Endothelial cell of umbilical vein (primary cell): Measurements from ENCODE around the gene PEAR1. TPM values are rescaled to one million over a fixed set of nuclear protein-coding genes. Genes with fewer than 3 reads are reported as not detected.

Experiments used
- BruUV-seq: library from RNA; stranded (reverse); fragments of 400-500 nt; replicated peaks from 2 replicates; lab custom pipeline; 2021; lab: Mats Ljungman, UMichigan
- CTCF ChIA-PET: fragments of 300-600, 350-600 bp; sonication (Branson Sonifier 250); formaldehyde crosslinking; loops from one replicate; lab custom pipeline; 2021; ENCODE audit warnings: antibody characterized with exemption, inconsistent platforms; lab: Charles Lee
- POLR2A ChIA-PET: fragments of 300-600, 350-600 bp; sonication (Branson Sonifier 250); formaldehyde crosslinking; loops from one replicate; lab custom pipeline; 2021; ENCODE audit warnings: antibody characterized with exemption, inconsistent platforms; lab: Charles Lee
- DNase-seq: peaks from one replicate; pipeline ENCODE4 v3.0.0-alpha.2; 2011; ENCODE audit warnings: low read depth, low spot score
- FAIRE-seq: peaks from 2 replicates; lab custom pipeline; 2011; peaks lifted over from hg19 to GRCh38; lab: Jason Lieb, UNC
- H2AFZ ChIP-seq: 2 replicates; pipeline ENCODE4 v1.6.0; 2012; ENCODE audit warnings: low read depth, low read length, control low read depth, inconsistent platforms
- H3K27ac ChIP-seq: 2 replicates; pipeline ENCODE4 v1.5.1; 2011; ENCODE audit warnings: low read depth, mild to moderate bottlenecking, control low read depth, low read length, moderate library complexity; ENCODE audit not compliant: insufficient read depth
- H3K27me3 ChIP-seq, 2 experiments: 2 replicates each; pipeline versions ENCODE4 v1.6.0 to v1.6.1; 2011; ENCODE audit warnings: low read length in 2 of 2, mixed read lengths in 1 of 2; ENCODE audit not compliant: control insufficient read depth in 2 of 2, insufficient read depth in 2 of 2
- H3K36me3 ChIP-seq, 2 experiments: 2 replicates in 1 of 2; 3 replicates in 1 of 2; pipeline ENCODE4 v1.5.1; 2011; ENCODE audit warnings: low read length in 2 of 2, mild to moderate bottlenecking in 1 of 2, moderate library complexity in 1 of 2; ENCODE audit not compliant: control insufficient read depth in 2 of 2, insufficient read depth in 2 of 2; ENCODE audit errors: extremely low read depth in 1 of 2
- H3K4me1 ChIP-seq: 3 replicates; pipeline ENCODE4 v1.5.1; 2011; ENCODE audit warnings: mild to moderate bottlenecking, low read length; ENCODE audit not compliant: control insufficient read depth, insufficient read depth; ENCODE audit errors: extremely low read depth
- H3K4me2 ChIP-seq: 2 replicates; pipeline ENCODE4 v1.6.1; 2011; ENCODE audit warnings: low read length, control low read depth, mixed read lengths; ENCODE audit not compliant: insufficient read depth
- H3K4me3 ChIP-seq, 3 experiments: fragments of 200-600 bp in 1 of 3; sonication (generic), shearing (Covaris generic) in 1 of 3; replicated peaks in 1 of 3; 2 replicates each; pipeline ENCODE4 v1.5.1; 2011 to 2016; ENCODE audit warnings: control low read depth in 3 of 3, low read length in 3 of 3, mild to moderate bottlenecking in 2 of 3, inconsistent platforms in 1 of 3, low read depth in 1 of 3, moderate library complexity in 1 of 3; ENCODE audit not compliant: insufficient read depth in 1 of 3
- H3K79me2 ChIP-seq: 2 replicates; pipeline ENCODE4 v1.6.0; 2012; ENCODE audit warnings: low read length, inconsistent platforms; ENCODE audit not compliant: control insufficient read depth, insufficient read depth
- H3K9ac ChIP-seq: replicated peaks from 2 replicates; pipeline ENCODE3; 2011; ENCODE audit warnings: low read length, control low read depth; ENCODE audit not compliant: insufficient read depth; ENCODE audit errors: extremely low read depth
- H3K9me1 ChIP-seq: replicated peaks from 3 replicates; pipeline ENCODE4 v1.6.0; 2011; ENCODE audit warnings: mild to moderate bottlenecking, low read length; ENCODE audit not compliant: control insufficient read depth, insufficient read depth; ENCODE audit errors: extremely low read depth
- H3K9me3 ChIP-seq: replicated peaks from 2 replicates; pipeline ENCODE4 v1.5.1; 2012; ENCODE audit warnings: low read length, inconsistent platforms; ENCODE audit not compliant: control insufficient read depth, insufficient read depth
- H4K20me1 ChIP-seq: replicated peaks from 2 replicates; pipeline ENCODE3; 2011; ENCODE audit warnings: mild to moderate bottlenecking, low read length; ENCODE audit not compliant: control insufficient read depth, insufficient read depth; ENCODE audit errors: extremely low read depth
- CTCF ChIP-seq, 2 donors: IDR thresholded peaks; 1 replicate in 1 of 2; 2 replicates in 1 of 2; pipeline ENCODE4 v1.5.1; 2011; ENCODE audit warnings: low read length in 2 of 2, mild to moderate bottlenecking in 2 of 2, moderate library complexity in 2 of 2, control low read depth in 1 of 2, inconsistent platforms in 1 of 2, low read depth in 1 of 2; ENCODE audit not compliant: insufficient read depth in 1 of 2; ENCODE audit errors: extremely low read depth in 1 of 2
- EZH2 ChIP-seq: IDR thresholded peaks from 2 replicates; pipeline ENCODE4 v1.6.1; 2012; ENCODE audit warnings: borderline replicate concordance, low read depth, mild to moderate bottlenecking, moderate library complexity, low read length, inconsistent platforms; ENCODE audit not compliant: severe bottlenecking
- FOS ChIP-seq: IDR thresholded peaks from 2 replicates; pipeline ENCODE4 v1.6.1; 2011; ENCODE audit warnings: mild to moderate bottlenecking, low read length, moderate library complexity, borderline replicate concordance; ENCODE audit not compliant: insufficient read depth
- GATA2 ChIP-seq: IDR thresholded peaks from 2 replicates; pipeline ENCODE4 v1.7.0; 2011; ENCODE audit warnings: low read depth, mild to moderate bottlenecking, moderate library complexity, mixed read lengths, low read length; ENCODE audit not compliant: insufficient read length, insufficient read depth
- JUN ChIP-seq: IDR thresholded peaks from 2 replicates; pipeline ENCODE4 v1.6.1; 2011; ENCODE audit warnings: borderline replicate concordance, low read depth; ENCODE audit not compliant: insufficient read length, insufficient read depth
- MAX ChIP-seq: IDR thresholded peaks from 2 replicates; pipeline ENCODE4 v1.6.1; 2011; ENCODE audit not compliant: insufficient read depth, insufficient read length
- MYC ChIP-seq: IDR thresholded peaks from one replicate; pipeline ENCODE4 v1.6.1; 2011; ENCODE audit warnings: mild to moderate bottlenecking, low read depth, low read length
- POLR2A ChIP-seq: IDR thresholded peaks from 2 replicates; pipeline ENCODE4 v1.6.1; 2012; ENCODE audit warnings: low read depth, mild to moderate bottlenecking, control low read depth, low read length
- POLR2AphosphoS5 ChIP-seq: IDR thresholded peaks from 2 replicates; pipeline ENCODE4 v1.6.1; 2012; ENCODE audit warnings: low read depth, mild to moderate bottlenecking, control low read depth, low read length, moderate library complexity; ENCODE audit not compliant: insufficient read depth
- dilution Hi-C: fragments of 300-500 bp; cut with MboI; formaldehyde crosslinking; loops from one replicate; pipeline ENCODE4 v1.15.0; 2019; ENCODE audit warnings: low sequenced_read_pairs; ENCODE audit not compliant: extremely low pct_ligation_motif_present
- intact Hi-C: fragments of 100-400 bp; cut with micrococcal nuclease; formaldehyde crosslinking; loops from one replicate; pipeline ENCODE4 v1.10.0; 2022
- polyA plus RNA-seq, 4 experiments: library from polyadenylated mRNA; depleted of rRNA in 3 of 4; stranded (reverse) in 3 of 4; unstranded in 1 of 4; fragments of >200 nt; gene quantifications; 2 replicates each; pipeline versions ENCODE4 v1.2.1 to v1.2.3, GENCODE V29; 2011 to 2012; ENCODE audit warnings: missing spikeins in 1 of 4
- total RNA-seq: library from RNA; stranded (reverse); gene quantifications from 2 replicates; pipeline ENCODE4 v1.2.3, GENCODE V29; 2021

The PEAR1 gene
- total and polyA plus RNA-seq, 2 donors (not counting 3 experiments of a cell fraction or from before 2014, with no cell fraction given), result 90.7 to 106 TPM

- H3K4me3 ChIP-seq, result peak overlapping the region in 2 of 3 experiments; percentile 4 to 34
- no peaks in the 10 kb centered on the region for H3K36me3 ChIP-seq
- no TSS peak for BruUV-seq
- intact Hi-C loops (loop anchor here (2.0 to 10.0 kb wide), 2 partner anchors 236 to 392 kb away; partner anchors contain the start of gene MEF2D), dilution Hi-C loops (no loop called here)
- no peaks in the 10 kb centered on the region for H3K27me3 ChIP-seq
- CTCF ChIA-PET, result interaction anchor here (0.9 to 2.8 kb wide), 4 partner anchors 13 to 207 kb away, joined by 3 to 14 read pairs (median 6); partner anchors contain the start of gene LRRC71
- TF ChIP-seq MYC, result no peak
- no peak for TF ChIP-seq EZH2
- no peak for TF ChIP-seq GATA2
- TF ChIP-seq POLR2A, result peak; percentile 67
- TF ChIP-seq CTCF (IDR thresholded peaks at IDR 0.05; ENCODE audit: extremely low read depth in 1 of 2, insufficient read depth in 1 of 2, low read depth in 1 of 2, low read length in 2 of 2), result no peak
- TF ChIP-seq JUN, result peak; percentile 51
- no peak for TF ChIP-seq MAX
- TF ChIP-seq POLR2AphosphoS5, result peak; percentile 81
- peak; percentile 86 for TF ChIP-seq FOS
- no peaks in the 10 kb centered on the region for H4K20me1 ChIP-seq
- peaks cover 77% of the 10 kb centered on the region for H3K79me2 ChIP-seq
- H3K27ac ChIP-seq, result peak overlapping the region; percentile 95
- H3K9ac ChIP-seq, result peak overlapping the region; percentile 84
- POLR2A ChIA-PET, result no interaction called here
- no peak overlapping the region for H2AFZ ChIP-seq
- peak overlapping the region; percentile 96 for H3K4me2 ChIP-seq
- FAIRE-seq (peak; percentile 98), DNase-seq (peak; percentile 80)
- no peaks in the 10 kb centered on the region for H3K9me1 ChIP-seq
- H3K9me3 ChIP-seq, result no peaks in the 10 kb centered on the region
- H3K4me1 ChIP-seq, result peaks cover 69% of the 10 kb centered on the region
These were observed 3.0 kb downstream of the PEAR1 start for GRCh38 chr1:156896490-156897033.
